GM12892 (cell line): ENCODE data around the gene FKRP.

Experiments
- DNase-seq: peaks from one replicate; pipeline ENCODE4 v3.0.0; 2011; ENCODE audit not compliant: insufficient read length
- FAIRE-seq: peaks from 2 replicates; lab custom pipeline; 2011; peaks lifted over from hg19 to GRCh38; lab: Jason Lieb, UNC
- POLR2A ChIP-seq: IDR thresholded peaks from 2 replicates; pipeline ENCODE4 v1.6.1; 2011; ENCODE audit warnings: low read depth, low read length, control low read depth
- POLR2AphosphoS5 ChIP-seq: IDR thresholded peaks from 2 replicates; pipeline ENCODE4 v1.6.1; 2011; ENCODE audit warnings: low read depth, low read length, control low read depth
- TAF1 ChIP-seq: IDR thresholded peaks from 2 replicates; pipeline ENCODE4 v1.6.1; 2011; ENCODE audit warnings: low read depth, mild to moderate bottlenecking, control low read depth, low read length, borderline replicate concordance

FKRP gene

DNA sequence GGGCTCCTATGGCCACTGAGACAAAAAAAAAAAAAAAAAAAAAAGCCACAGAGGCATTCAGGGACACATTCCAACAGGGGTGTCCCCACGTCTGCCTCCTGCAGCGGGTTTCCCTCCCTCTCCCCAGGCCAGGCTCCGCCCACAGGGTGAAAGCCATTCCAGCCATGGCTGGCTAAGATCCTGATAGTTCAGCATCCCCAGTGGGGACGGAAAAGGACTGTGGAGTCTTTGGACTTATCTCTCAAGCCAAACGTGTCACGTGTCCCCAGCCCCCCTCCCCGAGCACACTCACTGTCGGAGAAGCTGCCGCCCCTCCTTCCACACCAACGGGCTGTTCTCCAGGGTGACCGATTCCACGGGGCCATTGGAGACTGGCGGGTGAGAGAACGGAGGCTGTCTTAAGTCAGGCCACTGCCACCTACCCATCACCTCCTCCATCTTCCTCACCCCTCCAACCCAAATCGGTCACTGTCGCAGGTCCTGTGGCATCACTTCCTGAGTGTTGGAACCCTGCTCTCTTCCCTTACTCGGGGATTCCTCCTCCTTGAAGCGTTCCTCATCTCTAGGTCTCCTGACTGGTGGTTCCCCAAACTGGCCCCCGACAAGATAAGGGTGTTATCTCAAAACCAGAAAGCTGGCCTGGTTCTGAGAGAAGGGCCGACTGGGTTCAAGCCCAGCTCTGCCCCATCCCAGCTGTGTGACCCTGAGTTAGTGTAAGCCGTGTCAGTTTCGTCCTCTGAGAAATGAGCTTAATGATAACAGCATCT is 9.1 kb upstream of the FKRP start:
- FAIRE-seq (no peak), DNase-seq (no peak)
- TF ChIP-seq TAF1 = no peak
- TF ChIP-seq POLR2A = no peak
- TF ChIP-seq POLR2AphosphoS5 = no peak

DNA sequence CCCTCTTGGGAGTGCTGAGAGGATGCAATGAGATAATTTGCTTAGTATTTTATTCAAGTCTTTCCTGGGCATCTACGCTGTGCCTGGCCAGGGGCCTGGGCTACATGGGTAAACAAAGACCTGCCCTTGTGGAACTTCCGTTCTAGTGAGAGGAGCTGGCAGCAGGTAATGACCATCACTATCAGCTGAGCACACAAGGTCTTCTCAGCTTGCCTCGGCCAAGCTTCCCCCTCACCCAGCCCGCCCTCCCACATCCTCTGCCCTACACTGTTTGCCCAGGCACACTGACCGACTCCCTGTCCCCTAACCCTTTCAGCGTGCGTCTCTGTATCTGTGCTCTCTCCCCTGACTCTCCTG is 8.6 kb upstream of the FKRP start:
- no peak for TF ChIP-seq TAF1
- TF ChIP-seq POLR2A = no peak
- no peak for TF ChIP-seq POLR2AphosphoS5
- DNase-seq (no peak), FAIRE-seq (no peak)

DNA sequence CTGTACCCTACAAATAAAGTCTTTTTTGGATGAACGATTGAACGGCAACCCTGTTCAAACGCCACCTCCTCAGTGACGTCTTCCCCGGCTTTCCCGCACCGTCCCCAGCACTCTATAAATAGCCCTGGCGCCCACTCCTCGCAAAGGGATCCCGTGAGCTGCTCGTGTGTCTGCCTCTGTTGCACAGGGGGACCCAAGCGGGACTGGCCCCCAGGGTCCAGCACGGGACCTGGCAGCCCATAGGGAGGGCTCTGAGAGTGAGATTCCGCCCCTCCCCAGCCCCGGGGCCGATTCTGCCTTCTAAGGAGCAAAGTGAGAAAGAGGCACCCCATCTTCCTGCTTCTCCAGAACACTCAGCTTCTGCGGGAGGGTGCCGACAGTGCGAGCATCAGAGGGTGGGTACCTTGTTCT is 8.1 kb upstream of the FKRP start:
- FAIRE-seq = no peak
- TF ChIP-seq POLR2A (no peak), TAF1 (no peak), POLR2AphosphoS5 (no peak)
- no peak for DNase-seq

DNA sequence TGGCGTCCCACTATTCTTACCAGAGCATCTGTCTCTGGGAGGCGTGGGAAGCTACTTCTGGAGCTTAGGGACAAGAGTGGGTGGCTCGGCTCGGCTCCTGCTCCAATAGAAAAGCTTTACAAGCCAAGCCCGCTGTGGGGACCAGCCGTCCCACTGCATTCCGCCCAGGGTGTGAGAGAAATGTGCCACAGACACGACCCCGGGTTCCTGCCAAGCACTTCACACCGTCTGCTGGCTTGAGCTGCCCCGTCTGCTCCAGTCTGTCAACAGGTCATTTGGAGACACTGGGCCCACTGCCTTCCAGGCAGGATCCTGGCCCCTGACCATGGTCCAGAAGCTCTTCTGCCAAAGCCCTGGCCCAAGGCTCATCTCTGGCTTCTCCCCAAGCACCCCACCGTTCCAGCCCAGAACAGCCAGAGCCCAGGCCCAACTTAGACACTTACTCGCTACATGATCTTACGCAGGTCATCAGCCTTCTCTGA is 6.5 kb upstream of the FKRP start:
- DNase-seq (no peak), FAIRE-seq (no peak)
- TF ChIP-seq POLR2AphosphoS5 = no peak
- TF ChIP-seq TAF1 = no peak
- TF ChIP-seq POLR2A = no peak

DNA sequence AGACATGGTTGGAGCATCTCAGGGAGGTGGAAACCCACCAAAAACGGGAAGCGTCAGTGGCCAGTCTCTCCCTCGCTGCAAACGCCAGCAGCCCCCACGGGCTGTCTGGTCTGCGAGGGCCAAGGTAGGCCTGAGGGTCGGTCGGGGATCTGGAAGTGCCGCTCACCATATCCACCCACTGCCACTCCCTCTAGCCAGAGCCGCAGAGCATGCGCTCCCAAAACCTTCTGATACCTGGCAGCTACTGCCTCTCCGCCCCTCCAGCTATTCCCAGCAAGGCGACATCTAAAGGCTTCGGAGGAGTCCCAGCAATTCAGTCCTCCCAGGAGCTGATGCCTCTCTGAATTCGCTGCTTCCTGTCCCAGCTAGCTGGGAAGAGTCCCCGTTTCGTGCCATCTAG is 4.4 kb upstream of the FKRP start:
- FAIRE-seq = no peak
- no peak for DNase-seq
- TF ChIP-seq TAF1 (no peak), POLR2A (no peak), POLR2AphosphoS5 (no peak)

DNA sequence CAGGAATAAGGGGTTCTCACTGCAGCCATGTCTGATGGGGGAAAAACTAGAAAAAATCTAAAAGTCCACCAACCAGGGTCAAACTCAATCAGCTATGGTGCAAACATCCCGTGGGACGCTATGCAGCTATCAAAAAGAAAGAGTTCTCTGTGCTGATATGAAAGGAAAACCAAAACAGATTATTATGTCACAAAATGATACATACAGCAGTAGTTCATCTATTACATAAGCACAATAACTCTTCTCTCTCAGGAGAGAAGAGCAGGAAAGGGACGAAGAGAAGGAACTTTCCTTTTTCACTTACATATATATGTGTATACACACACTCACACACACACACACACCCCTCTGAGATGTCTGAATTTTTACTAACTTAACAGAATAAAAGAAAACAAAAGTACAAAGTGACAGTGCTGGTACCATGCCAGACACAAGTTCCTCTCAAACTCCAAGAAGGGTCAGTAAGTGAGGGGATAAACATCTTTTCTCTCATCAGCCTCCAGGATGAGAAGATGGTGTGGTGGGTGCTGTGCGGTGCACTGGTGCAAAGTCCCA is 2.9 kb upstream of the FKRP start:
- TF ChIP-seq TAF1 (no peak), POLR2A (no peak), POLR2AphosphoS5 (no peak)
- FAIRE-seq (no peak), DNase-seq (no peak)

DNA sequence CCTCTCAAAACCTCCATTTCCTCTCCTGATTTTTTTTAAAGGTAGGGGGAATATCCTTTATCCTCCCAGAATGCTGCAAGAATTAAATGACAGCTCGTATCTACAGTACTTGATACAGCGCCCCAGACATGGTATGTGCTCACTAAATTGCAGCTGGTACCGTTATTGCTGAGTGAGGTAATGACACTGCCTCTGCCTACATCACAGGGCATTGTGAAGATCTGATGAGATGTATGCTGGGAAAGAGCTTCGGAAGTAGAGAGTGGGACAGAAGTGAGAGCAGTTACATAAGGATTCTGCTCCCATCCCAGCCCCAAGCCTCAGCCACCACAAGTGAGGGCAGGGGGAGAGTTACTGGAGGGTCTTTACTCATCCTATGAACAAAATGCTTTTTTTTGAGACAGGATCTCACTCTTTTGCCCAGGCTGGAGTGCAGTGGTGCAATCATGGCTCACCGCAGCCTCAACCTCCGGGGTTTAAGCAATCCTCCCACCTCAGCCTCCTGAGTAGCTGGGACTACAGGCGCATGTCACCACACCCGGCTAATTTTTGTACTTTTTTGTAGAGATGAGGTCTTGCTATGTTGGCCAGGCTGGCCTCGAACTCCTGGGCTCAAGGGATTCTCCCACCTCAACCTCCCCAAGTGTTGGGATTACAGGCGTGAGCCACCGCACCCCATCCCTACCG is 1.7 kb upstream of the FKRP start:
- no peak for DNase-seq
- FAIRE-seq = no peak
- no peak for TF ChIP-seq TAF1
- TF ChIP-seq POLR2AphosphoS5 = no peak
- no peak for TF ChIP-seq POLR2A

DNA sequence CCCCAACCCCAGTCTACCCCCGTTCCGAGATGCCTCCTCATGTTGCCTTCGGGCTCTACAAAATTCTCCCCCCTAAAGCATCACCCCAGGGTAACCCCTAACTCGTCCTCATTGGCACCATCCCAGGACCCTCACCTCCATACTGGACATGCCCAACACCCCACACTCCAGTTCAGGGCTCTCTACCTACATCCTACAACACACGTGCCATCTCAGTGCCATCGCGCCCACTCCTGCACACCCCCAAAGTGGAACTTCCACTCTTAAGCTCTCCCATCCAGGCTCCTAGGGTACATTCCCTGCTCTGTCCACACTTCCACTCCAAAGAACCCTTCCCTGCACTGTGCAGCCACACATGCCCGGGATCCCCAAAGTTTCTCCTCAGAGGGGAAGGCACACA is 827 bp upstream of the FKRP start:
- no peak for DNase-seq
- FAIRE-seq = no peak
- TF ChIP-seq TAF1 = no peak

GRCh38 chr19:46746281-46747057 is 612 bp downstream of the FKRP start, which contains the start of gene STRN4:
STRN4 (minus strand) TSS chr19:46746450; CDS start chr19:46746430, 20 bp downstream.
- FAIRE-seq = peak; percentile 73
- DNase-seq = peak; percentile 94
- TF ChIP-seq POLR2A = peak; percentile 68; the same call in 1 of the 2 replicates
- TF ChIP-seq TAF1 = peak; percentile 5; the same call in 1 of the 2 replicates
- TF ChIP-seq POLR2AphosphoS5 = no peak

GRCh38 chr19:46748325-46749109 is 2.7 kb downstream of the FKRP start:
- DNase-seq (no peak), FAIRE-seq (peak; percentile 53)
- TF ChIP-seq TAF1 = no peak
- TF ChIP-seq POLR2AphosphoS5 = no peak
- no peak for TF ChIP-seq POLR2A

DNA sequence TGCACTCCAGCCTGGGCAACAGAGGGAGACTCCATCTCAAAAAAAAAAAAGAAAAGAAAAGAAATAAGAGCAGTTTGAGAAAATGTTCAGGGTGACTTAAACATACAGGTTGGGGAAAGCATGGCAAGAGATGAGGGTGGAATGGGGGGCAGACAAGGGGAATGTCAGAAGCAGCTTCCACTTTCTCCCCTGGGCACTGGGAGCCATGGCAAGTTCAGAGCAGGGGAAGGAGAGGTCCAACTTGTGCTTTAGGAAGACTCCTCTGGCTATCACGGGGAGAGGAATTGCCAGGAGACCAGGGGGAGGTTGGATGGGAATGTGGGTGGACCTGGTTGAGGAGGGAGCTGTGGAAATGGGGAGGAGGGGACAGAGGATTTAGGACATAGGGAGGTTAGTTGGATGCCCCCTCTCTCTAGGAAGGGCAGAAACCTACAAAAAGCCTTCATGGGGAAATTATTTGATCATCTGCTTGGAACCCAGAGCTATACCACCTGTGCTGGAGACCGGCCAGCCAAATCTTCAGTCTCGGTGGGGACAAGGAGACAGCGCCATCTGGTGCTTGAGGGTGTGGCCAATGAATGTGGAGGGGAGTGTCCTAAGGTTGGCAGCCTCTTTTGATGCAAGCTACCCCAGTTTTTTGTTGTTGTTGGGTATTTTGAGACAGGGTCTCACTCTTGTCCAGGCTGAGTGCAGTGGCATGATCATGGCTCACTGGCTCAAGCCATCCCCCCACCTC is 7.7 kb downstream of the FKRP start:
- peak; percentile 53 for FAIRE-seq
- DNase-seq = no peak
- TF ChIP-seq POLR2AphosphoS5 (no peak), TAF1 (no peak), POLR2A (no peak)
